HEK293 (cell line): ENCODE data around the gene S100A8.

Experiments
- ATF2 ChIP-seq: fragments of 450-650 bp; formaldehyde crosslinking; IDR thresholded peaks from 2 replicates; pipeline ENCODE4 v1.5.1; 2016; ENCODE audit warnings: missing biosample characterization, missing genetic modification characterization, low read depth
- HOXA7 ChIP-seq: sonication (generic); formaldehyde crosslinking; IDR thresholded peaks from 2 replicates; pipeline ENCODE4 v1.8.1; 2022; ENCODE audit warnings: missing genetic modification reagents, borderline replicate concordance
- MYNN ChIP-seq: fragments of 450-650 bp; formaldehyde crosslinking; IDR thresholded peaks from 2 replicates; pipeline ENCODE4 v1.5.1; 2016; ENCODE audit warnings: missing biosample characterization, missing genetic modification characterization, borderline replicate concordance
- TCF7L2 ChIP-seq: IDR thresholded peaks from 2 replicates; pipeline ENCODE4 v1.6.1; 2011; ENCODE audit warnings: low read depth, mild to moderate bottlenecking, inconsistent platforms, low read length, moderate library complexity, borderline replicate concordance
- YY1 ChIP-seq: fragments of 450-650 bp; formaldehyde crosslinking; IDR thresholded peaks from 2 replicates; pipeline ENCODE4 v1.5.1; 2018; ENCODE audit warnings: missing biosample characterization, missing genetic modification characterization
- ZNF155 ChIP-seq: fragments of 450-650 bp; formaldehyde crosslinking; IDR thresholded peaks from 2 replicates; pipeline ENCODE4 v1.5.1; 2016; ENCODE audit warnings: missing biosample characterization, missing genetic modification characterization
- ZNF211 ChIP-seq: fragments of 450-650 bp; formaldehyde crosslinking; IDR thresholded peaks from 2 replicates; pipeline ENCODE4 v1.5.1; 2016; ENCODE audit warnings: low read depth, missing biosample characterization, missing genetic modification characterization
- ZNF274 ChIP-seq, 2 experiments: fragments of 200-500 bp in 1 of 2; fragments of 450-650 bp in 1 of 2; sonication (Bioruptor generic) in 1 of 2; formaldehyde crosslinking in 1 of 2; IDR thresholded peaks; 2 replicates each; pipeline versions ENCODE4 v1.5.1 to v1.6.1; 2014 to 2016; ENCODE audit warnings: borderline replicate concordance in 1 of 2, inconsistent platforms in 1 of 2, low read length in 1 of 2, missing biosample characterization in 1 of 2, missing genetic modification characterization in 1 of 2
- ZNF292 ChIP-seq: fragments of 450-650 bp; formaldehyde crosslinking; IDR thresholded peaks from 2 replicates; pipeline ENCODE4 v1.5.1; 2016; ENCODE audit warnings: low read depth, missing biosample characterization, missing genetic modification characterization, borderline replicate concordance
- ZNF362 ChIP-seq: fragments of 450-650 bp; formaldehyde crosslinking; IDR thresholded peaks from 2 replicates; pipeline ENCODE4 v1.5.1; 2016; ENCODE audit warnings: missing biosample characterization, missing genetic modification characterization
- ZNF658 ChIP-seq: fragments of 450-650 bp; formaldehyde crosslinking; IDR thresholded peaks from 2 replicates; pipeline ENCODE4; 2016; ENCODE audit warnings: missing biosample characterization, missing genetic modification characterization
- TF ChIP-seq, protein P1 (sequence below): fragments of 450-650 bp; formaldehyde crosslinking; IDR thresholded peaks from 2 replicates; pipeline ENCODE4 v1.5.1; 2016; ENCODE audit warnings: missing biosample characterization, missing genetic modification characterization
- TF ChIP-seq, protein P2 (sequence below): fragments of 450-650 bp; formaldehyde crosslinking; IDR thresholded peaks from 2 replicates; pipeline ENCODE4 v1.5.1; 2016; ENCODE audit warnings: missing biosample characterization, missing genetic modification characterization
- TF ChIP-seq, protein P3 (sequence below): fragments of 450-650 bp; formaldehyde crosslinking; IDR thresholded peaks from 2 replicates; pipeline ENCODE4 v1.5.1; 2016; ENCODE audit warnings: missing biosample characterization, missing genetic modification characterization, low read depth

GRCh38 chr1:153430561-153430960 is 39.7 kb upstream of the S100A8 start:
- TF ChIP-seq HOXA7 (CRISPR knock-in tag) (no peak), MYNN (tag by site-specific recombination) (no peak), ATF2 (tag by site-specific recombination) (no peak), ZNF658 (tag by site-specific recombination) (no peak), ZNF292 (tag by site-specific recombination) (no peak), ZNF362 (no peak), ZNF155 (no peak), TCF7L2 (no peak), YY1 (tag by site-specific recombination) (no peak), ZNF274 (IDR thresholded peaks at IDR 0.05; ENCODE audit: low read length) (no peak), ZNF274 (tag by site-specific recombination; IDR thresholded peaks at IDR 0.05; ENCODE audit: borderline replicate concordance) (no peak), ZNF211 (tag by site-specific recombination) (no peak)
- TF ChIP-seq, protein P1, sequence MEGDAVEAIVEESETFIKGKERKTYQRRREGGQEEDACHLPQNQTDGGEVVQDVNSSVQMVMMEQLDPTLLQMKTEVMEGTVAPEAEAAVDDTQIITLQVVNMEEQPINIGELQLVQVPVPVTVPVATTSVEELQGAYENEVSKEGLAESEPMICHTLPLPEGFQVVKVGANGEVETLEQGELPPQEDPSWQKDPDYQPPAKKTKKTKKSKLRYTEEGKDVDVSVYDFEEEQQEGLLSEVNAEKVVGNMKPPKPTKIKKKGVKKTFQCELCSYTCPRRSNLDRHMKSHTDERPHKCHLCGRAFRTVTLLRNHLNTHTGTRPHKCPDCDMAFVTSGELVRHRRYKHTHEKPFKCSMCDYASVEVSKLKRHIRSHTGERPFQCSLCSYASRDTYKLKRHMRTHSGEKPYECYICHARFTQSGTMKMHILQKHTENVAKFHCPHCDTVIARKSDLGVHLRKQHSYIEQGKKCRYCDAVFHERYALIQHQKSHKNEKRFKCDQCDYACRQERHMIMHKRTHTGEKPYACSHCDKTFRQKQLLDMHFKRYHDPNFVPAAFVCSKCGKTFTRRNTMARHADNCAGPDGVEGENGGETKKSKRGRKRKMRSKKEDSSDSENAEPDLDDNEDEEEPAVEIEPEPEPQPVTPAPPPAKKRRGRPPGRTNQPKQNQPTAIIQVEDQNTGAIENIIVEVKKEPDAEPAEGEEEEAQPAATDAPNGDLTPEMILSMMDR, result no peak
- TF ChIP-seq, protein P2, sequence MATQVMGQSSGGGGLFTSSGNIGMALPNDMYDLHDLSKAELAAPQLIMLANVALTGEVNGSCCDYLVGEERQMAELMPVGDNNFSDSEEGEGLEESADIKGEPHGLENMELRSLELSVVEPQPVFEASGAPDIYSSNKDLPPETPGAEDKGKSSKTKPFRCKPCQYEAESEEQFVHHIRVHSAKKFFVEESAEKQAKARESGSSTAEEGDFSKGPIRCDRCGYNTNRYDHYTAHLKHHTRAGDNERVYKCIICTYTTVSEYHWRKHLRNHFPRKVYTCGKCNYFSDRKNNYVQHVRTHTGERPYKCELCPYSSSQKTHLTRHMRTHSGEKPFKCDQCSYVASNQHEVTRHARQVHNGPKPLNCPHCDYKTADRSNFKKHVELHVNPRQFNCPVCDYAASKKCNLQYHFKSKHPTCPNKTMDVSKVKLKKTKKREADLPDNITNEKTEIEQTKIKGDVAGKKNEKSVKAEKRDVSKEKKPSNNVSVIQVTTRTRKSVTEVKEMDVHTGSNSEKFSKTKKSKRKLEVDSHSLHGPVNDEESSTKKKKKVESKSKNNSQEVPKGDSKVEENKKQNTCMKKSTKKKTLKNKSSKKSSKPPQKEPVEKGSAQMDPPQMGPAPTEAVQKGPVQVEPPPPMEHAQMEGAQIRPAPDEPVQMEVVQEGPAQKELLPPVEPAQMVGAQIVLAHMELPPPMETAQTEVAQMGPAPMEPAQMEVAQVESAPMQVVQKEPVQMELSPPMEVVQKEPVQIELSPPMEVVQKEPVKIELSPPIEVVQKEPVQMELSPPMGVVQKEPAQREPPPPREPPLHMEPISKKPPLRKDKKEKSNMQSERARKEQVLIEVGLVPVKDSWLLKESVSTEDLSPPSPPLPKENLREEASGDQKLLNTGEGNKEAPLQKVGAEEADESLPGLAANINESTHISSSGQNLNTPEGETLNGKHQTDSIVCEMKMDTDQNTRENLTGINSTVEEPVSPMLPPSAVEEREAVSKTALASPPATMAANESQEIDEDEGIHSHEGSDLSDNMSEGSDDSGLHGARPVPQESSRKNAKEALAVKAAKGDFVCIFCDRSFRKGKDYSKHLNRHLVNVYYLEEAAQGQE, result no peak
- TF ChIP-seq, protein P3, sequence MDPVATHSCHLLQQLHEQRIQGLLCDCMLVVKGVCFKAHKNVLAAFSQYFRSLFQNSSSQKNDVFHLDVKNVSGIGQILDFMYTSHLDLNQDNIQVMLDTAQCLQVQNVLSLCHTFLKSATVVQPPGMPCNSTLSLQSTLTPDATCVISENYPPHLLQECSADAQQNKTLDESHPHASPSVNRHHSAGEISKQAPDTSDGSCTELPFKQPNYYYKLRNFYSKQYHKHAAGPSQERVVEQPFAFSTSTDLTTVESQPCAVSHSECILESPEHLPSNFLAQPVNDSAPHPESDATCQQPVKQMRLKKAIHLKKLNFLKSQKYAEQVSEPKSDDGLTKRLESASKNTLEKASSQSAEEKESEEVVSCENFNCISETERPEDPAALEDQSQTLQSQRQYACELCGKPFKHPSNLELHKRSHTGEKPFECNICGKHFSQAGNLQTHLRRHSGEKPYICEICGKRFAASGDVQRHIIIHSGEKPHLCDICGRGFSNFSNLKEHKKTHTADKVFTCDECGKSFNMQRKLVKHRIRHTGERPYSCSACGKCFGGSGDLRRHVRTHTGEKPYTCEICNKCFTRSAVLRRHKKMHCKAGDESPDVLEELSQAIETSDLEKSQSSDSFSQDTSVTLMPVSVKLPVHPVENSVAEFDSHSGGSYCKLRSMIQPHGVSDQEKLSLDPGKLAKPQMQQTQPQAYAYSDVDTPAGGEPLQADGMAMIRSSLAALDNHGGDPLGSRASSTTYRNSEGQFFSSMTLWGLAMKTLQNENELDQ (tag by site-specific recombination), result no peak
